NCI-H2196 (cell line): ENCODE data around the gene UNC5B.

Source experiments
- DNase-seq: peaks from one replicate; lab custom pipeline; 2025; ENCODE audit not compliant: unreplicated experiment; lab: John Stamatoyannopoulos, UW

The UNC5B gene

GRCh38 chr10:71212318-71213126 is at the start of gene UNC5B:
UNC5B (plus strand) TSS chr10:71212570; CDS start chr10:71212986, 416 bp downstream.
- peak; percentile 79 for DNase-seq

- no peak for DNase-seq
Measured at GRCh38 chr10:71173466-71173865, 38.9 kb upstream of the UNC5B start.

GRCh38 chr10:71176661-71177060 is 35.7 kb upstream of the UNC5B start:
- no peak for DNase-seq

GRCh38 chr10:71177651-71178199 is 34.6 kb upstream of the UNC5B start:
- DNase-seq: no peak

GRCh38 chr10:71178880-71179279 is 33.5 kb upstream of the UNC5B start:
- no peak for DNase-seq

- no peak for DNase-seq
Measured at GRCh38 chr10:71179382-71179781, 33.0 kb upstream of the UNC5B start.

GRCh38 chr10:71184421-71184820 is 27.9 kb upstream of the UNC5B start:
- DNase-seq: no peak

- no peak for DNase-seq
Measured at GRCh38 chr10:71185209-71185608, 27.2 kb upstream of the UNC5B start.

- no peak for DNase-seq
Measured at GRCh38 chr10:71187197-71187596, 25.2 kb upstream of the UNC5B start.

- DNase-seq: no peak
Measured at GRCh38 chr10:71187600-71187999, 24.8 kb upstream of the UNC5B start.

GRCh38 chr10:71188201-71188600 is 24.2 kb upstream of the UNC5B start:
- DNase-seq: no peak

GRCh38 chr10:71191019-71191418 is 21.4 kb upstream of the UNC5B start:
- no peak for DNase-seq

- no peak for DNase-seq
Measured at GRCh38 chr10:71191551-71192076, 20.8 kb upstream of the UNC5B start.

GRCh38 chr10:71193516-71193915 is 18.9 kb upstream of the UNC5B start:
- DNase-seq: no peak

- DNase-seq: no peak
Measured at GRCh38 chr10:71197955-71198354, 14.4 kb upstream of the UNC5B start.

GRCh38 chr10:71201849-71202248 is 10.5 kb upstream of the UNC5B start:
- DNase-seq: no peak

- DNase-seq: no peak
Measured at GRCh38 chr10:71202314-71202713, 10.1 kb upstream of the UNC5B start.

- no peak for DNase-seq
Measured at GRCh38 chr10:71203124-71203523, 9.2 kb upstream of the UNC5B start.

GRCh38 chr10:71203716-71204115 is 8.7 kb upstream of the UNC5B start:
- DNase-seq: no peak

GRCh38 chr10:71204746-71205145 is 7.6 kb upstream of the UNC5B start:
- DNase-seq: no peak

GRCh38 chr10:71205468-71205867 is 6.9 kb upstream of the UNC5B start:
- DNase-seq: no peak

- DNase-seq: no peak
Measured at GRCh38 chr10:71206911-71207310, 5.5 kb upstream of the UNC5B start.
